ENCODE results near the gene MAGEA9B.
"Not testable (repeated sequence)": the region's sequence is repeated elsewhere in the genome, so short reads cannot be mapped to it uniquely, and the experiment has no call there.

The MAGEA9B gene, protein sequence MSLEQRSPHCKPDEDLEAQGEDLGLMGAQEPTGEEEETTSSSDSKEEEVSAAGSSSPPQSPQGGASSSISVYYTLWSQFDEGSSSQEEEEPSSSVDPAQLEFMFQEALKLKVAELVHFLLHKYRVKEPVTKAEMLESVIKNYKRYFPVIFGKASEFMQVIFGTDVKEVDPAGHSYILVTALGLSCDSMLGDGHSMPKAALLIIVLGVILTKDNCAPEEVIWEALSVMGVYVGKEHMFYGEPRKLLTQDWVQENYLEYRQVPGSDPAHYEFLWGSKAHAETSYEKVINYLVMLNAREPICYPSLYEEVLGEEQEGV

DNA sequence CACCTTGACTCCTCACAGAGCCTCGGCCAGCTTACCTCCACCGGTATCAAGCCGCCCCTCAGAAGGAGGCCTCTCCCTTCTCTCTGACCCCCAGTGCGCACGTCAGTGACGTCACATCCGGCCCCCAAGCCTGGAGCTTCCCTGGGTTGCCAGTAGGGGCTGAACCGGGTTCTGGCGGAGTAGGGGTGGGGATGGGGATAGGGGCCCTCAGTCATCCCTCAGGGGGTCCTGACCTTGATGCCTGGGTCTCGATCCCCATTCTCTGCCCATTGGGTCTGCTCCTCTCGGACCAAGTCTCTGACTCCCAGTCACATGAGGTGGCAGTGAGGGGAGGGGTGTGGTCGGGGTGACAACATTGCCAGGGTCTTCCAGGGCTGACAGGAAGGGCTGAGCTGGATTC is at the start of gene MAGEA9B:
MAGEA9B (minus strand) TSS at position 101 of the 400 bp plus-strand sequence. CDS start 4,280 bp downstream, outside the sequence.
- DNase-seq (ENCODE audit: low read depth in 3 of 3): not testable (repeated sequence)

DNA sequence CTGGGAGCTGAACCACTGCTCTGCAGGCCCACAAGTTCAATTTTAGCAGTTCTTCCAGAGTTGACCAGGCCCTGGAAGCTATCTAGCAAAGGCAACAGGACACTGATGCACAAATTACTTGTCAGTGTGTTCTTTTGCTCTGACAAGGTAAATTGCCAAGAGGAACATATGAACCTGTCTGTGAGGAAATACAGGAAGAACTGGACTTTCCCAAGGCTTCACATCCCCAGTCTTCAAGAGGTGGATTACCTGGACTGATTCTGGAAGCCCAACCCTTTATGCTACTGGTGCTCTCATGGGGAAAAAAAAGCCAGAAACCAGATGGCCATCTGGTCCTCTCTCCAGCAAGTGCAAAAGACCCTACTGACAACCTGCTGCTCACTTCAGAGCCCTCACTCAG is 46.3 kb upstream of the MAGEA9B start:
- DNase-seq (ENCODE audit: low read depth in 3 of 3): no peak

DNA sequence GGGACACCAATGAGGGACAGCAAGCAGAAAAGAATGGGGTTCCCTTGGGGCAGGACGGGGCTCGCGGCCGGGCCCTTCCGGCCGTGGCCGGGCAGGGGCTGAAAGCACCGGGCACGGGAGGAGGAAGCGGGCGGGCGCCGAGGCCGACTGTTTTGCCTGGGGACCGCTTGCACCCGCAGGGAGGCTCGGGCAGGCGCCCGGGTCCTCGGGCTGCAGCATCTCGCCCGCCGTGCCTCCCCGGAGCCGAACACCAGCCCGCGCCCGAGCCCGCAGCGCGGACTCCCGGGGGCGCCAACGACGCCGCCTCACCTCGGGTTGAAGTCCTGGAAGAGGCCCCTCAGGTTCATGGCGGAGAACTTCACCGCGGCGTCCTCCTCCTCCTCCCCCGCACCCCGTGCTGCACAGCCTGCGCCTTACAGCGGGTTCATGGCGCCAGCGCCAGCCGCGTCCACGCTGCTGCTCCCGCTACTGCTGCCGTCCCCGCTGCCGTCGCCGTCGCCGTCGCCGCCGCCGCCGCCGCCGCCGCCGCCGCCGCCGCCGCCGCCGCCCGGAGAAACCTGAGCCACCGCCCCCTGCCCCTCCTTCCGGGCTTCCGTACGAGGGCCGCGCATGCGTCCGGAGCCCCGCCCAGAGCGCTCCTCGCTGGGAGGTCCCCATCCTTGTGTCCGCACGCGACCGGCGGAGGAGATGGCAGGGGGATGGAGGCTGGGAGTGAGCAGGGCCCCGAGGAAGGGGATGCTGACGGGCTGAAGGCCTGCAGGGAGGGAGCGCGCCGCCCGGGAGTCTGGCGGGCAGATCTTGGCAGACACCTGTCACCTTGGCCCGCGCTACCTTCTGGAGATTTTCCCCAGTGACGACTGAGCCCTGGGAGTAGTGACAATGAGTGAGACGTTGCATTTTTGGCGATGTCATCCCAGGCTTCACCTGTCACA is 44.2 kb upstream of the MAGEA9B start, which contains the start of gene TMEM185A:
TMEM185A (minus strand) TSS at position 559 of the 932 bp plus-strand sequence; CDS start at position 347, 212 bp downstream.
- peak; percentile 42 to 58 (median 47) for DNase-seq (ENCODE audit: low read depth in 3 of 3)

DNA sequence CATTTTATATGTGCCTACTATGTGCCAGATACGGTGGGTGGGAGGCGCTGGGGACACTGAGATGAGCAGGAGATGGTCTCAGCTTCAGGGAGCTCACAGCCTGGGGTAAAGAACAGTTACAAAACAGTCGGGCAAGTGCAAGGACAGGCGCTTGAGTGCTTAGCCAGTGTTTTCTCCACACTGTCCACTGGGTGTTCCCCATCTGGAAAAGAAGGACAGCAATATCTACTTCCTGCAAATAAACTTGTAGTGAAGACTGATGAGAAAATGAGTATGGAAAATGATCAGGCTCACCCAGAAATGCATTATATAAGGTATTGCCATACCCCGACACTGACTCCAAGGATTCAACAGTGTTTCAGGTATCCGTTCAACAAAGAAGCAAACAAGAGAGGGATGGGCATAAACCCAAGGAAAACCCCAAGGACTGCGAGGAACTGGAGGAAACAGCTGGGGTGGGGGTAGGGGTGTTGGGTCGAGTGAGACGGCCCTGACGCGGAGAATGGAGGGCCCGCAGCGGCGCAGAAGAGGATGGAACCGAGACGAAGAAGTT is 43.5 kb upstream of the MAGEA9B start:
- DNase-seq (ENCODE audit: low read depth in 3 of 3): no peak

DNA sequence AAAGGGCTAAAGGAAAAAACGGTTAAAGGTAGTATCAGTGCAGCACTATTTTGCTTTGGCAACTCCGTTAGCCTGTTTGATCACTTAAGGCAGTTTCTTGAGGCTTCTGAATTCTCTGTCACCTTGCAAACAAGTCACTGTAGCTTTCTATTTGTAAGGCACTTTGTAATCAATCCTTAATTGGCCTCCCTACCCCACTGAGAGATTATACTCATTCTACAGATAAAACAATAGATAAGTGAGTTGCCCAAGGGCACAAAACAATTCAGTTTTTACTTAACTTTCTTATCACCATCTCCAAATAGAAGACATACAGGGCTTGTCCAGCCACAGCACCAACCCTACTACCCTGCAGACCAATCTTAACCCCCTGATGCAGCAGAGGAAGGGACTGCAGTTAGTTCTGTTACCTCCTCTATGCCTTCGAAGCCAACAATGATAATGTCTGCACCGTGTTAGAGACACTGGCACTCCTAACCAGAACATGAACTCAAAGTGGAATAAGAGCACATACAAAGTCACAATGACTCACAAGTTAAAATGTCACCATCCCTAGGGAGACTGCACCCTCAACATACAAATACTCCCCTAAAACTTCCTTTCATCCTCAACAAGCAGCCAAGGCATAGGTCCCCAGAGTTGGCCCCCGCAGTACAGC is 42.6 kb upstream of the MAGEA9B start:
- no peak for DNase-seq (ENCODE audit: low read depth in 3 of 3)

DNA sequence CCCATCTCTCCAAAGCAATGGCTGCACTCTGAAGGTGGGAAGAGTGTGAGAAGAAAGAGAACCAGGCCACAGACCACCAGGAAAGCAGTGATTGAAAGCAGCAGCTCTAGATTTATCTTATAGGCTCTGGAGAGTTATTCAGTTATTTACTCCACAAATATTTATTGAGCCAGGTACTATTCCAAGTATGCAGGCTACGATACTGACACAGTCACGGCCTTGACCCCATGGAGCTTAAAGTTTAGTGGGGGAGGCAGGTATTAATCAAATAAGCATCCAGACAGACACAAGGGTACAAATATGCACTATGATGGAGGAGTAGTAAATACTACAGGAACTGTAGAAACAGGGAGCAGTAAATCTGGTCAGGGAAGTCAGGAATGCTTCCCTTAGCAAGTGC is 41.5 kb upstream of the MAGEA9B start:
- no peak for DNase-seq (ENCODE audit: low read depth in 3 of 3)

DNA sequence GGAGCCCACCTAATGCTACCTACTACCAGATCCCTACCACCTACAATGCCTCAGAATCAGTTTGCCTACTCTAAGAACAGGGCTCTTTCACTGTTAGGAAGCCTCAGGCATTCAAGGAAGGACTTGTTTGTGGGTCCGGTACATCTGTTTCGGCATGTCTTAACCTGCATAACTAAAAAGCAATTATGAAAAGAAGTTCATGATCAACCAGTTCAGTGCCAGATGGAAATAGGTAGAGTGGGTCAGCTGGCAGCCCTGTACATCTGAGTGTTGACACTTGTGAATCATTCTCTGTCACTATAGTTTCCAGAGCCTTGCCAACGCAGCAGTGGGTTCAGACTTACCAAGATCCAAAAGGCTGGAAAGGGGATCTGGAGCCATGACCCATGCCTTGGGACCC is 41.0 kb upstream of the MAGEA9B start:
- DNase-seq (ENCODE audit: low read depth in 3 of 3): no peak

DNA sequence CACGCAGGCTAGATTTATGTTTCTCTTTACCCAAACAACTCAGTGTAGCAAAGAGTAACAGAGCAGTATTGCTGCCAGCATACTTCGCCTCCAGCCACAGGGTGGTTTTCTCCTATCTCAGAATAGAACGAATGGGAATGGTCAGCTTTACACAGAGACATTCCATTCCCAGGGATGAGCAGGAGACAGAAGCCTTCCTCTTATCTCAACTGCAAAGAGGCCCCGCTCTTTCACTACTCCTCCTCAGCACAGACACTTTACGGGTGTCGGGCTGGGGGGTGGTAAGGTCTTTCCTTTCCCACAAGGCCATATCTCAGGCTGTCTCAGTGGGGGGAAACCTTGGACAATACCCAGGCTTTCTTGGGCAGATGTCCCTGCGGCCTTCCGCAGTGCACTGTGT is 39.6 kb upstream of the MAGEA9B start:
- not testable (repeated sequence) for DNase-seq (ENCODE audit: low read depth in 3 of 3)

DNA sequence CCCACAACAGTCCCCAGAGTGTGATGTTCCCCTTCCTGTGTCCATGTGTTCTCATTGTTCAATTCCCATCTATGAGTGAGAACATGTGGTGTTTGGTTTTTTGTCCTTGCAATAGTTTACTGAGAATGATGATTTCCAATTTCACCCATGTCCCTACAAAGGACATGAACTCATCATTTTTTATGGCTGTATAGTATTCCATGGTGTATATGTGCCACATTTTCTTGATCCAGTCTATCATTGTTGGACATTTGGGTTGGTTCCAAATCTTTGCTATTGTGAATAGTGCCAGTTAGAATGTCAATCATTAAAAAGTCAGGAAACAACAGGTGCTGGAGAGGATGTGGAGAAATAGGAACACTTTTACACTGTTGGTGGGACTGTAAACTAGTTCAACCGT is 32.4 kb upstream of the MAGEA9B start:
- not testable (repeated sequence) for DNase-seq (ENCODE audit: low read depth in 3 of 3)

DNA sequence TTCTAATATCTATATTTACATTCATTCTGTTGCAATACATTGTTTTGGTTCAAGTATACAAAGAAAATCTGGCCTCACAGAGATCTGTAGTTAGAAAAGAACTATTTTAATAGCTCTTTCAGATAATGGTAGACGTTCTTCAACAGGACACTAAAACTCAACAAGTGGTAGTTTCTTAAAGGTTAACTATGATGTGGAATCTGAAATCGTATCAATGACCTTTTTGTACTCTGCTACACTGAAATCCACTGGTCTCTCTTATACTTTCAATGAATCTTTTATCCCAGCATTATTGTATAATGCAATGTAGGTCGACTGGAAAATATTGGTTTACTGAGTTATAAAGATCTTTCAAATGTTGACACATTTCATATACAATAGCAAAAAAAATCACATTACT is 31.6 kb upstream of the MAGEA9B start:
- DNase-seq (ENCODE audit: low read depth in 3 of 3): no peak

DNA sequence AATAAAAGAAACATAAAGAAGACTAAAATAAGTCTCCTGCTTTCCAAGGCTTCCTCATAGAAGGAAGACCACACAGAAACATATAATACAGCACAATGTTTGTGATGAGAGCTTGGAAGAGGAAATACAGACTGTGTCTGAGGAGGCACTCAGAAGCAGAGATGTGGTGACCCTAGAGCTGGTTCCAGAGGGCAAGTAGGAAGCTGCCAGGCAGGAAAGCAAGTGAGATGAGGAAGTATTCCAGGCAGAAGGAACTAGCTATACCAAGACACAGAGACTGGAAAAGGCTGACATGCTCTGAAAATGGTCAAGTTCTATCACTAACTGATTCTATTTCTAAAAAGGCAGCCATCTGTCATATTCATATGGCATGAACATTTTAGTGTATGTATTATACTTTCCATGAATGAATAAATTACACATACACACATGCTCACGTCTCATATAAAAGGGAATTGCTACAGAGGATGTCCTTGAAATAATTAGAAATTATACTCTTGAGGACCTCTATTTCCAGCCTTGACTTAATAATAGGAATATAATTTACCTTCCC is 24.4 kb upstream of the MAGEA9B start:
- DNase-seq (ENCODE audit: low read depth in 3 of 3): no peak

DNA sequence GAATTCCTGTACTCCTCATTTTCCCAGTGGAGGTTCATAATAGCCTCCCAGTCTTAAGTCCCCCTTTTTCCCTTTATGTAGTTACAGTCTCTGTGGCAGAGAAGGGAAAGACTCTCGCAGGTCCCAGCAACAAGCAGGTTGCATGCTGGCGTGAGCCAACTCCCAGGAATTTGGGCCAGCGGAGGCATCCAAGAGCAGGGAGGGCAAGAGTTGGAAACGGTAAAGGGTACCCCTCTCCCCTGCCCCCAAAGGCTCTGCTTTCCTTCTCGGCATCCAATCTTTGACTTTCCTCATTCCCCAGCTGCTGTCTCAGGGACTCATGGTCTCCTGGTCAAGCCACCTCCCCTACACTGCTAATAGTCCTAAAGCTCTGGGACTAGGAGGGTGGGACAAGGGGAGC is 23.3 kb upstream of the MAGEA9B start:
- DNase-seq (ENCODE audit: low read depth in 3 of 3): no peak

DNA sequence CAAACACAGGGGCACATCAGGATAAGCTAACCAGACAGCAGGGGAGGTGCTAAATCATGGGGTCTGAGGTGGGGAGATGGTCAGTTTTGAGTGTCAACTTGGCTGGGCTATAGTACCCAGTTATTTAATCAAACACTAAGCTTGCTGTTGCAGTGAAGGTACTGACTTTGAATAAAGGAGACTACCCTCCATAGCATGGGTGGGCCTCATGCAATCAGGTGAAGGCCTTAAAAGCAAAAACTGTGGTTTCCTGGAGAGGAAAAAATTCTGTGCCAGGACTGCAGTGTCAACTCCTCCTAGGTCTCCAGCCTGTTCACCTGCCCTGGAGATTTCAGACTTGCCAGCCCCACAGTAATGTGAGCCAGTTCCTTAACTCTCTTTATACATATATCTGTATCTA is 20.4 kb upstream of the MAGEA9B start:
- DNase-seq (ENCODE audit: low read depth in 3 of 3): no peak

DNA sequence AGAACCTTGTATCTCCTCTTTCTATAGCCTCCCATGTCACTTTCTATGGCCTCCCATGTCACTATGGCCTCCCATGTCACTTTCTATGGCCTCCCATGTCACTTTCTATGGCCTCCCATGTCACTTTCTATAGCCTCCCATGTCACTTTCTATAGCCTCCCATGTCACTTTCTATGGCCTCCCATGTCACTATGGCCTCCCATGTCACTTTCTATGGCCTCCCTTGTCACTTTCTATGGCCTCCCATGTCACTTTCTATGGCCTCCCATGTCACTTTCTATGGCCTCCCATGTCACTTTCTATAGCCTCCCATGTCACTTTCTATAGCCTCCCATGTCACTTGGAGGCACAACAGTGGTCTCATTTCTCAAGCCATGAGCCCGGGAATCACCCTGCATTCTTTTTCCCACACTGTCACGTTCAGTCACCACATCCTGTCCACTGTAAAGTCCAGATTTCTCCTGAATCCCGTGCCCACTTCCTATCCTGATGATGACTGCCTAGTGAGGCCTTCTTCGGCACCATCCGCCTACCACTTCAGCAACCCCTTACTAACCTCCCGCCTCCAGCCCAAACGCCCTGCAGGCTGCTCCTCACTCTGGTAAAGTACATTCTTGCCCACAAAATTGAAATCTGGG is 18.1 kb upstream of the MAGEA9B start:
- DNase-seq (ENCODE audit: low read depth in 3 of 3): not testable (repeated sequence)

DNA sequence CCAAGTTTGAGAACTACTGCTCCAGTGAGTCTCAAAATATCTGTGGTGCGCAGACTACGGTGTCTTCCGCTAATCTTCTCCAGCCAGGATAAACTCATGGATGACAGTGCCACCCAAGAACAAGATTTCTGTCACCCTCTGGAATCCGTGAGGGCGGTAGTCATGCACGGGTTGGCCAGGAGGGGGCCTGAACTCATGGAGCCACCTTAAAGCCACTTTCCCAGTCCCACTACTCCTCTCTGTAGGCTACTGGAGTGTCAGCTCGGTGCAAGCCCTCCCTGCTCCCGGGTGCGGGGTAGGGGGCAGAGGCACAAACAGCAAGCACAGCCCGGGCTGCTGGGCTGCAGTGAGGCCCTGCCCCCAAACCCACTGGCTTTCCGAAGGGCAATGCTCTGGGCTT is 11.3 kb upstream of the MAGEA9B start:
- not testable (repeated sequence) for DNase-seq (ENCODE audit: low read depth in 3 of 3)

DNA sequence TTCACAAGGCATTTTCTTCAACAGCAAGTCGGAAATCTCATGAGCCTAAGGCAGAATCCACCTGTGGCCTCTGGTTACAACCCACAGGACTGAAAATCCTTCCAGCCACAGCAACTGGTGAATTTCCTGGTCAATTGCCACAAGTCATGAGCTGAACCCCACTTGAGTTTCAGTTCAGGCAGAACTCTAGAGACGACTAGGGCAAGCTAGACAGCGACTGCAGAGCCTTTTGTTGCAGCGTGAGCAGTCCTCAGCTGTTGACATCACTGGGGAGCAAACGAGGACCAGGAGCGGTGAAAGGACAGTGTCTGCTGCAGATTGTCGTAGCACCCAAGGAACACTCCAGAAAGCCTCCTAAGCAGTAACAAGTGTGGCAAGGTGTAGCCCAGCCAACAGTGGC is 8.7 kb upstream of the MAGEA9B start:
- not testable (repeated sequence) for DNase-seq (ENCODE audit: low read depth in 3 of 3)

DNA sequence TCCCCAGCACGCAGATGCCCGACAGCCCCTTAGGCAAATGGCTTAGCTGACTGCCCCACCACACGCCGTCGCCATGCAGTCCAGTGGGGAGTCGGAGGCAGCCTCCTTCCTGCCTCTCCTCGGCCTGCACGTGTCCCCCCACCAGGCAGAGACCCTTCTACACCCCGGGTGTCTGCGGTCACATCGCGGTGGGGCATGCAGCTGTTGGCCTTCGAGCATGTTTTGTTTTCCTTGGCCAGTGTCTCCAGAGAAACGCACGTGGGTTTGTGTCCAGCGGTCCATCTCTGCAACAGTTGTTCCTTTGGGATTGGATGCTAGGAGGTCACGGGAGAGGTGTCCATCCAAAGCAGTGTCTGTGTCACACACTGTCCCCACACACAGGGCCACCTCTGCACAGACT is 8.0 kb upstream of the MAGEA9B start, which contains the start of gene HSFX2:
HSFX2 (minus strand) TSS at position 101 of the 400 bp plus-strand sequence. CDS start 614 bp downstream, outside the sequence.
- DNase-seq (ENCODE audit: low read depth in 3 of 3): not testable (repeated sequence)

DNA sequence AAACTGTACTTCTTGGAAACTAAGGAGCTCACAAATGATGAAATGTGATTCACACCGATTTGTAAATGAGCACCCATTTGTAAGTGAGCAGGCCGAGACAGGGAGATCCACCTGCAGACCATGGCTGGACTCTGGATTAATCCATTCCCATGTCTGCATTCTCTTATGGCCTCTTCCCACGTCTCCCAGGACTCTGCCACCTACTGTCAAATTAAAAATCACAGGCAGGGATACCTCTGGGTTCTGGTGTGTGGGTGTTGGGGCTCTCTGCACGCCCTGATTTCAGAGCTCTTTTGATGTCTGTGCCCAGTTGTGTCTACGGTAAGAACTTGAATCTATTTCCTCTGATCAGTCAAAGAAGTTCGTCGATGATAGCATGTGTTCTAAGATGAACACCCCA is 3.7 kb upstream of the MAGEA9B start:
- DNase-seq (ENCODE audit: low read depth in 3 of 3): not testable (repeated sequence)

DNA sequence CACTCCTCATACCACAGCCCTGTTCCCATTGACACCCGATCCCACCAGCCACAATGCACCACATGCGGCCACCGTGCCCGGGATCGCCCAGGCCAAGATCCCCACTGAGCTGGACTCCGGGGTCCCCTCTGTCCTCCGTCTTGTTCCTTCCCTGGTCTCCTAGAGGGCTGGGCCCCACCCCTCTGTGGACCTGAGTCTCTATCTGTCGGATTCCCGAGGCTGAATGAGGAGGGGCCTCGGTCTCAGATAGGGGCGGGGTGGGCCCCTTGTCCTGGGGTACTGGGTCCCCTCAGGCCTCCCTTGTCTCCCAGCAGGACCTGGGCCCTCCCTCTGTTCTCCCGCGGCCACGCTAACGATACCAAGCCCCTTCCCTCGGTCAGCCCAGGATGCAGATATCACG is 1.6 kb downstream of the MAGEA9B start:
- DNase-seq (ENCODE audit: low read depth in 3 of 3): not testable (repeated sequence)

DNA sequence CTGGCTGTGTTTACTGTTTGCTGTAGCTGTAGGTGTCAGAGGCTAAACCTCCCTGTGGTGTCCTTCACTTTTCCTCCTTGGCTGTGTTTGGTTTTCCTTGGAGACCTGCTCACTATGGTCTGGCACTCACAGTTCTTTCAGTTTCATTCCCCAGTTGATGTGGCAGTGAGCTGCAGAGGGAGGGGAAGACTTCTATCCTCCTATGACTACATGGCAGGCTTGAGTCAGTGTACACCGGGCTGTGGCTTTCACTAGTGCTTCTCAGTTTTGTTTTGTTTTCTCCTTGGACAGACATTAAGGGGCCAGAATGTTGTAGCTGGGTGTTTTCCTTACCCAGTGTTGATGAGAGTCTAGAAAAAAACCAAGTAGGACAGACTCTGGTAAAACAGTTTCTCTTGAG is 13.8 kb downstream of the MAGEA9B start:
- DNase-seq (ENCODE audit: low read depth in 3 of 3): not testable (repeated sequence)

DNA sequence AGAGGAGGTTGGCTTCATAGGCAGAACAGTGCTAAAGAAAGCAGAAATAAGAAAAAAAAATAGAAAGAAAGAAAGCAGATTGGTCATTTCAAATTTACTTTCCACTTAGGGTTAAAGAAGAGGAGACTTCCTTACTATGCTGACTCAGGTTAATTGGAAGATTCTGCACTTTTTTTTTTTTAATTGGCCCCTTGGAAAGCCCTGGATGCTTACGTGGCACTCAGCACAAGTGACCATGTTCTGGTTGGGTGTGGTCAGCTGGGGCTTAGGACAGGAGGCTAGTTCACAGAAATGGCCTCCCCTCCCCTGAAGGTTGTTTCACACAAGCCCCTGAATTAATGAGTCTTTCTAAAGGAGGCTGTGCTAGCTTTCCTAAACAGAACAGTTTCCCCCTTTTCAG is 14.5 kb downstream of the MAGEA9B start:
- DNase-seq (ENCODE audit: low read depth in 3 of 3): no peak

Measured in stimulated activated CD4-positive, alpha-beta T cell treated with anti-CD3 and anti-CD28 coated beads, TNF-alpha, amount 100 ng/mL, for 48 hours (primary cell).